Measurements from ENCODE around the gene RAB25. TPM values are rescaled to one million over a fixed set of nuclear protein-coding genes. Genes with fewer than 3 reads are reported as not detected.

Gene RAB25
- total and polyA plus RNA-seq, 2 of the 13 experiments (the other 11 are each of a cell fraction or from before 2014, with no cell fraction given), result 0.20 to 0.22 TPM

DNA sequence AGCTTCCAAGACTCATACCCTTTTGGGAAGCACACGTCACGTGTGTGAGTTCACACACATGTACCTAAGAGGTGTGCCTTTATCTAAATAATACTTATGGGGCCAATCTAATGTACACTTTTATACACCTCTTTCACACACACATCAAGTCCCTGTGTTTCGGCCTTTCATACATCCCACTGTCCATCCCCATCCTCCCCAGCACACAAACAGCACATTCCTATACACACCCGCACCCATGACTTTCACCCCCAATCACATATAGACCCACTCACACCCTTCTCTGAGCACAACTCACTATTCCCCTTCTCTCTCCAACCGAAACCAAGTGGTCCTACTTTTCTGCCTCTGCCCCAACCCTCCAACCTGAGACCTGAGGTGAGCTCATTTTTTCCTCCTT, 17.8 kb downstream of the RAB25 start:
- in situ Hi-C loops (cut with HindIII; ENCODE audit: extremely low pct_ligation_motif_present, low pct_unique_long_range_greater_than_20kb) (no loop called here), intact Hi-C loops (cut with micrococcal nuclease; ENCODE audit: unreplicated experiment) (no loop called here)
- ATAC-seq (no peak), FAIRE-seq (no peak), DNase-seq (ENCODE audit: low spot score) (no peak)
- no peak overlapping the region for H3K27ac ChIP-seq (ENCODE audit: extremely low read length, insufficient read depth, low read length)
- H3K27me3 ChIP-seq (ENCODE audit: control insufficient read depth in 1 of 2, insufficient read depth in 2 of 2, low read length in 2 of 2), result no peaks in the 10 kb centered on the region; a peak in 1 of 5 replicates
- ChIA-PET POLR2A (no interaction called here), CTCF (ENCODE audit: low intra/inter-chr PET ratio, low total read pairs) (no interaction called here)
- H3K9ac ChIP-seq (ENCODE audit: insufficient read depth, low read depth, low read length), result no peak overlapping the region
- no TSS peak for BruUV-seq (replicated peaks)
- no peaks in the 10 kb centered on the region for H3K9me3 ChIP-seq (ENCODE audit: low read length)
- TF ChIP-seq ZNF317 (CRISPR knock-in tag; IDR thresholded peaks at IDR 0.05) (no peak), ARID2 (CRISPR knock-in tag; IDR thresholded peaks at IDR 0.05; ENCODE audit: borderline replicate concordance) (no peak), ZNF737 (CRISPR knock-in tag; IDR thresholded peaks at IDR 0.05; ENCODE audit: borderline replicate concordance) (no peak), MYNN (CRISPR knock-in tag; IDR thresholded peaks at IDR 0.05; ENCODE audit: low read depth) (no peak), ZNF468 (CRISPR knock-in tag; IDR thresholded peaks at IDR 0.05) (no peak), ZNF776 (CRISPR knock-in tag; IDR thresholded peaks at IDR 0.05) (no peak), EHMT2 (IDR thresholded peaks at IDR 0.05; ENCODE audit: borderline replicate concordance, low read depth, low read length) (no peak), NFKB2 (CRISPR knock-in tag; IDR thresholded peaks at IDR 0.05; ENCODE audit: borderline replicate concordance) (no peak), NAIF1 (CRISPR knock-in tag; IDR thresholded peaks at IDR 0.05; ENCODE audit: borderline replicate concordance) (no peak)
- TF ChIP-seq, protein P1, sequence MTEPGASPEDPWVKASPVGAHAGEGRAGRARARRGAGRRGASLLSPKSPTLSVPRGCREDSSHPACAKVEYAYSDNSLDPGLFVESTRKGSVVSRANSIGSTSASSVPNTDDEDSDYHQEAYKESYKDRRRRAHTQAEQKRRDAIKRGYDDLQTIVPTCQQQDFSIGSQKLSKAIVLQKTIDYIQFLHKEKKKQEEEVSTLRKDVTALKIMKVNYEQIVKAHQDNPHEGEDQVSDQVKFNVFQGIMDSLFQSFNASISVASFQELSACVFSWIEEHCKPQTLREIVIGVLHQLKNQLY (CRISPR knock-in tag; IDR thresholded peaks at IDR 0.05), result no peak
- TF ChIP-seq, protein P2, sequence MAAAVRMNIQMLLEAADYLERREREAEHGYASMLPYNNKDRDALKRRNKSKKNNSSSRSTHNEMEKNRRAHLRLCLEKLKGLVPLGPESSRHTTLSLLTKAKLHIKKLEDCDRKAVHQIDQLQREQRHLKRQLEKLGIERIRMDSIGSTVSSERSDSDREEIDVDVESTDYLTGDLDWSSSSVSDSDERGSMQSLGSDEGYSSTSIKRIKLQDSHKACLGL (CRISPR knock-in tag; IDR thresholded peaks at IDR 0.05), result no peak
- H3K79me2 ChIP-seq (ENCODE audit: insufficient read depth, low read length), result peaks cover 19% of the 10 kb centered on the region
- peaks cover 5 to 14% of the 10 kb centered on the region in 2 experiments; a peak in 4 of 5 replicates for H3K36me3 ChIP-seq (replicated peaks in 1 of 2; ENCODE audit: control insufficient read depth in 1 of 2, insufficient read depth in 2 of 2, low read length in 2 of 2)
- H3K4me1 ChIP-seq (ENCODE audit: insufficient read depth, low read length), result peaks cover 43% of the 10 kb centered on the region
- peaks cover 2% of the 10 kb centered on the region; the same call in 1 of the 2 replicates for H4K20me1 ChIP-seq (ENCODE audit: insufficient read depth, low read length)
- 99% methylated on average over 5 of the region's 5 CpGs for WGBS (ENCODE audit: low lambda C conversion rate)
- no peak overlapping the region for H2AFZ ChIP-seq (ENCODE audit: low read length)
- peak overlapping the region; percentile 8; the same call in 1 of the 2 replicates for H3K4me2 ChIP-seq (ENCODE audit: low read depth, low read length)
- H3K4me3 ChIP-seq (replicated peaks in 1 of 3; ENCODE audit: insufficient read depth in 1 of 3, low read depth in 2 of 3, low read length in 3 of 3), result no peak overlapping the region
